Skeletal muscle cell (primary cell): ENCODE results near the gene RAB11FIP4.

ENCODE experiments used
- DNase-seq: peaks from one replicate; pipeline ENCODE4 v3.0.0-alpha.2; 2010; ENCODE audit warnings: low read depth
- H3K4me3 ChIP-seq: 2 replicates; pipeline ENCODE4 v1.5.1; 2011; ENCODE audit warnings: low read depth, mild to moderate bottlenecking, control low read depth, low read length, moderate library complexity

Gene RAB11FIP4

DNA sequence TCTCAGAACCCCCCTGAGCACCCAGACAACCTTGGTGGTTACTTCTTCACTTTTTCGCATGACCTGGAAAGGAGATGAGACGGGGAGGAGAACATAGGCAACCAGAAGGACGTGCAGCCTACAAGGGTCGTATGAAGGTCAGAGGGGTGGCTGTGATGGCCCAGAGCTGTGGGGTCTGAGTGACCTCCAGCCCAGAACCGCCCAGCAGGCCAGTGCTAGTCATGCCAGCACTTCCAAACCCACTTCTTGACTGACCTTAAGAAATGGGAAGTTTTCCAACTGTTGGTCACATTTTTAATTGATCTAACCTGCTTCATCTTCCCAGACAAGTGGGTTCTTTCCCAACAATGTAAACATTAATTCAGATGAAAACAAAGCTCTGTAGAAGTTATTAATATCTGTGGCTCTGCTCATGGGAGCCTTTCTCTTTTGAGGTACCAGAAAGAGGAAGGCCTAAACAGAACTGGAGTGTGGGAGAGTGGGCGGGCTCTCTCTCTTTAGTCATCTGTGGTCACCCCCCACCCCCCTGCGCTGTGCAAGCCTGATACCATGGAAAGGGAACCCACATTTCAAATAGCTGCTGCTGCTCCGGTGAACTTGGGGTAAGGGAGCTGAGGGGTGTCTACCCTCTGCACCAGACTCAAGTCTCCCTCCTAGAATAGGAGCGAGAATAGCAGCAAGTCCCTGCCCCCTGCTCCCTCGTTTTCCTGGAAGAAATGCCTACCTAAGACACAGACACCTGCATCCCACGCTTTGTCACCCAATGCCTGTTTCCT lies 101.6 kb downstream of the RAB11FIP4 start:
- H3K4me3 ChIP-seq = no peak overlapping the region
- DNase-seq = no peak

DNA sequence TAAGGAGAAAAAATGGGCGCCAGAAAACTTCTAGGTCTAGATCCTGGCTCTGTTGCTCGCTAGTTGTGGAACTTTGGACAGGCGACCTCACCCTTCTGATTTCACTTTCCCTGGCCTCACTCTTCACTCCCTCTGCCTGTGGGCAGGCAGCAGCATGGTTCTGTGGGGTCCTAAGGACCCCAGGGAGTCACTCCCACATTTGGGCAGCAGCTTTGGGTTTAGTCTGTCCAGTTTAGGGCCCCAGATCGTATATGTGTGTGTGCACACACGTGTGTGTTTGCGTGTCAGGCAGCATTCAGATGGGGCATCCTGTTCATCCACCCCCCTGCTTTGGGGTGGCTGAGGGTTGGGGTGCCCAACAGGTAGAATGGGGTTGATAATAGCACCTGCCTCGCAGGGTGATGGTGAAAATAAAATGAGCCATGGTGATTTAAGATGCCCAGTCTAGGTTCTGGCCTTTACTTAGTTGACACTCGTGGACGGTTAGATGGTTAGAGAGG lies 102.2 kb downstream of the RAB11FIP4 start:
- DNase-seq = no peak
- H3K4me3 ChIP-seq = no peak overlapping the region

DNA sequence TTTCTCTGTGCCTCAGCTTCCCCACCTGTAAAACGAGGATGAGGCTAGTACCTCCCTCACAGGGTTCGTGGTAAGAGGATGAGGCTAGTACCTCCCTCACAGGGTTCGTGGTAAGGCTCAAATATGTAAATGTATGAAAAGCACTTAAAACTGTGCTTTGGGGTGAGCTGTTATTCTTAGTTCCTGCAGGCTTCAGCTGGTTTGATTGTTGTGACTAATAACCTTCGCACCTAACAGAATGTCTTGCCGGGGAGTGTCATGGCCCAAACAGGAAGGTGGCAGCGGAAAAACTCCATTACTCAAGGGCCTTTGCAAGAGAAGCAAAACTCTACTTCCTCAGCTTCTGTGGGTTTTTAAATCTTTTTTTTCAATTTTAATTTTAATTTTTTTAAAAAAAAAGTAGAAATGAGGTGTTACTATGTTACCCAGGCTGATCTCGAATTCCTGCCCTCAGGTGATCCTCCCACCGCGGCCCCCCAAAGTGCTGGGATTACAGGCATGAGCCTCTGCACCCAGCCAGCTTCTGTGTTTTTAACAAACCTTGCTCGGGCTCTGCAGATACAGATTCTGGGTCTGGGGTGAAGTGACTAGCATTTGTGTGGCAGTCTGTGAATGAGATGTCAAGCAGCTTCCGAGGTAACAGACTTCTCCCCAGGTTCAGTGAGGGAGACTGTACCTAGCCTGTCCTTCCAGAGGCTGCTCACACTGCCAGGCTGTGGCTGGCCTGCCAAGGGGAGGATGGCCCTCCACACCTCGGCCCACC lies 103.0 kb downstream of the RAB11FIP4 start:
- no peak overlapping the region for H3K4me3 ChIP-seq
- DNase-seq = no peak

DNA sequence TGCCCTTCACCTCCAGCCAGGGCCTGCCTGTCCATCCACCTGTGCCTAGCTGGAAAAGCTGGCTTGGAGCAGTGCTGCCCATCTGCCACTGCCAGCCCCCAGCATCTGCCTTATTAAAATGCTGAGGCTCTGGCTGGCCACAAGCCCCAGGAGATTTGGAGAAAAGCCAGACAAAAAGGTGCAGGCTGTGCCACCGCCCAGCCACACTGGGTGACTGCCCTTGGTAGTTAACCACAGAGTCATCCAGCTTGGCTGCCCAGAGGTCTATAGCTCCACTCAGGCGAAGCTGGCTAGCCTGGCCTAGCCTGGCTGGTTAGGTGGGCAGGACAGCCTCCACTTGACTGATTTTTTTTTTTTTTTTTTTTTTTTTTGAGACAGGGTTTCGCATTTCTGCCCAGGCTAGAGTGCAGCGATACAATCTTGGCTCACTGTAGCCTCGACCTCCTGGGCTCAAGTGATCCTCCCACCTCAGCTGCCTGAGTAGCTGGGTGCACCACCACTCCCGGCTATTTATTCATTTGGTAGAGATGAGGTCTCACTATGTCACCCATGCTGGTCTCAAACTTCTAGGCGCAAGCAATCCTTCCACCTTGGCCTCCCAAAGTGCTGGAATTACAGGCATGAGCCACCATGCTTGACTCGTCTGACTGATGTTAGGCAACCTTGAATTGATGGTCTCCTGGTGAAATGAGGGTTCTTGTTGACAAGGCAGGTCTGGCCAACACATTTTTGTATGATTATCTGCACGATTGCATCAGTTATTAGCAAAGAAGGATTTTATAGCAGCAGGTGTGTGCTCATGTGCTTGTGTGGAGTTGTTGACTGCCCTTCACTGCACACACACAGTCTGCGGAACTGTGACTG lies 103.8 kb downstream of the RAB11FIP4 start:
- DNase-seq = no peak
- H3K4me3 ChIP-seq = no peak overlapping the region

DNA sequence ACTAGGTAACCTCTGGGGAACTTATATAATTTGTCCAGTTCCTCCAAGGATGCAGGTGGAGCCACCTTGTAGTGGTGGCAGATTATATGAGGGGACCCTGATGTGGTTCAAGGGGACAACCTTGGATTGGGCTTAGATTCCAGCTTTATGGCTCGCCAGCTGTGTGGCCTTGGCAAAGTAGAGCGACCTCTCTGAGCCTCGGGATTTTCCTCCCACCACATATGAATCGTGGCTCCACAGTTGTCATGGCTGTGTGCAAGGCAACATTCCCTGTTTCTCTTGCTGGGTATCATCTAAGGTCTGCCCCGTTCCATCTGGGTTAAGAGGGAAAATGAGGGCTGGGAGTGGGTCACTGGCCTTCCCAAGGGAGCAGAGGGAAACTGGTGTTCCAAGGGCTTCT lies 104.6 kb downstream of the RAB11FIP4 start:
- no peak for DNase-seq
- H3K4me3 ChIP-seq = no peak overlapping the region

DNA sequence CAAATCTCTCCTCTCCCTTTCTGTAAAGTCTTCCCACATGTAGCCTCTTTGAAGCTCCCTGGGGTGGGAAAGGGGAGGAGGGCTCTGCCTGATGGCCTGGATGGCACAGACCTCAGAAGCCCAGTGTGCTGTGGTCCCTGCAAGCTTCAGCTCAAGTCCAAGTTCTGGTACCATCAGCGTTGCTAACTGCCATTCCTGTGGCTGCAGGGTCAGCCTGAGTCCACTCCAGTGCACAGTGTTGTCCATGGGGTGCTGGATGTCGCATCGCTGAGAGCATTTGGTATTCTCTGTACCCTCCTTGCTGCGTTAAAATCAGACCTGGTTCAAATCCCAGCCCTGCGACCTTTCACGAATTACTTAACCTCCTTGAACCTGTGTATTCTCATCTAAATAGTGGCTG lies 105.1 kb downstream of the RAB11FIP4 start:
- no peak for DNase-seq
- no peak overlapping the region for H3K4me3 ChIP-seq

DNA sequence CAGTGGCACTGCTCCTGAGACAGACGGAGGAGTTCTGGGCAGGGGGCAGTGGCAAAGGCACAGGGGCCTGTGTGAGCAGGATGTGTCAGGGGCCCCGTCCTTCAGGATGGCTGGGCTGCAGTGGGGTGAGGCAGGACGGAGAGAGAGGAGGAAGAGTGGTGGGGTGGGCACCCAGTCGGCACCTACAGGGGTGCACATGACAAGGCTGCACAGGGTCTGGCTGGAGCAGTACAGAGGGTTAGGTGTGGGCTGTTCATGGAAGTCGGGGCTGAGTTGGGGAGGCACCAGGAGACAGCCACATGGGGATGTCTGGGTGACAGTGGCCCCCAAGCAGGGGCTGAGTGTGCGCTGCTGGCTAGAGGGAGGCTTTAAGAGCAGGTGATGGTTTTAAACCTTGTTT lies 106.0 kb downstream of the RAB11FIP4 start:
- DNase-seq = no peak
- no peak overlapping the region for H3K4me3 ChIP-seq

DNA sequence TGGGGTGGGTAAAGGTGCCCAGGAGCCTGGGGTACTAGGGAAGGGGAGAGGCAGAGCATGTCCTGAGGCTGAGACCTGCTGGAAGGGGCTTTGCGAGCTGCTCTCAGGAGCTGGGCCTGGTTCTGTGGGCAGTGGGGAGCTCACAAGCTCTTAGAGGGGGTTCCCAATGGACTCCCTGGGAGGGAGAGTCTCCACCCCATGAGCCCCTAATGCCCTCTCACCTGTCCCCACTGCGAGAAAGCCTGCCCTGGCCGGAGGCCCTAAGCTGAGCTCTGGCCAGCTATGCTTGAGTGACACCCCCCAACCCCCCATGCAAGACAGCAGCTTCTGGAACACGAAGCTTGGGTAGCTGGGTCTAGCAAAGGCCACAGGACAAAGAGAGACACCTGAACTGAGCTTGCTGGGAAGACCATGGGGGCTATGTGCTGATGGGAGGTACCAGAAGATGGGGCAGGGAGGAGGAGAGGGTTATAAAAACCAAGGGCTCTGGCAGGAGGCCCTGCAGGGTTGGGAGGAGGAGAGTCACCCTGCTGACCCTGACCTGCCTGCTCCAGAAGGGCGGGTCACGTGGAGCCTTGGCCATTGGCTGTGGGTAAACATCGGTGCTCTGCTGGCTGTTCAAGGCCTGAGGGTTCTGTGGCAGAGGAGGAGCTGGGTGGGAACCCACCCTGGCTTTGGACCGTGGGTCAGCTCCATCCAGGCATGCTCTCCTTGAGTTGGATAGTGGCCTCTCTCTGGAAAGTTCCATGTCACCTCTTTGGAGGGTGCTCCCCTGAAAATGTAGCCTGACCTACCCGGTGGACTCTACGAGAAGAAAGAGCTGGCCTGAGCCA lies 106.7 kb downstream of the RAB11FIP4 start:
- no peak overlapping the region for H3K4me3 ChIP-seq
- DNase-seq = no peak

DNA sequence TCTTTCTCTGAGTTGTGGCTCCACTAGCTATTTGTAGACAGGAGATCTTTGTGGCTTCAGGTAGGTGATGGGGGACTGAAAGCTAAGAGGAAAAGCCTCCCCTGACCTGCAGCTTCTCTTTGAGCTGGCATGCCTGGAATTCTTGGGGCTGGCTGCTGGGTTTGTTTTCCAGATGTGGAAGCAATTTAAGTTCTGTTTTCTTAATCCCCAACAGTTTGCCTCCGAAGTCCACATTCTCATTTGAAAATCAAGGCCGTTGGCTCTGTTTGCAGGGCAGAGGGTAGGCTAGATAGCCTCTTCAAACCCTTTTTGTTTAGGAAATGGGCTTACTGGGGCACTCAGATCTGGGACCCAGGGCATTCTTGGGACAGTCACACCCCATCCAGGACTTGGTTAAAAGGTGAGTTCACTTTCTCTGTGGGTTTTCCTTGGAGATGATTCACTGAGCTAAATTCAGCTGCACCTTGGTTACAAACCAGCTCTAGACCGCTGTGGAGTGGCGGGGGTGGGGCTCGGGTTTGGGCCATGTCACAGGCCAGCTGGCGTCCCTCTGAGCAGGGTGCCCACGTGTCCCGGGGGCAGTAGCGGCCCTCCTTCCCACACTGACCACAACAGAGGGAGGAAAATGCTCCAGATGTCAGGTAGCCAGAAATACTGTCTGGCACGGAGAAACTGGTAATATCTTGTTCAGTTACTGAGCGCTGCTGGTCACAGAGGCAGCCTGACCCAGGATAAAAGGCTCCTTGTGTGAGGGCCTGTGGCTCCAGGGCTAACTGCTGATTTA lies 108.5 kb downstream of the RAB11FIP4 start:
- H3K4me3 ChIP-seq = no peak overlapping the region
- peak; percentile 22 for DNase-seq

DNA sequence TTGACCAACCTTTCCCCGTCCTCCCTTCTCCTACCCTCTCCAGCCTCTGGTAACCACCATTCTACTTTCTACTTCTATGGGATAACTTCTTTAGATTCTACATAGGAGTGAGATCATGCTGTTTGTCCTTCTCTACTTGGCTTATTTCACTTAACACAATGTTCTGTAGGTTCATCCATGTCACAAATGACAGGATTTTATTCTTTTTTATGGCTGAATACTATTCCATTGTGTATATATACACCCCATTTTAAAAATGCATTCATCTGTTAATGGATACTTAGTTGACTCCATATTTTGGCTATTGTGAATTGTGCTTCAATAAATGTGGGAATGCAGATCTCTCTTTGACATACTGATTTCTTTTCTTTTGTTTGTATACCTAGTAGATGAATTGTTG lies 115.0 kb downstream of the RAB11FIP4 start:
- H3K4me3 ChIP-seq = no peak overlapping the region
- DNase-seq = no peak

DNA sequence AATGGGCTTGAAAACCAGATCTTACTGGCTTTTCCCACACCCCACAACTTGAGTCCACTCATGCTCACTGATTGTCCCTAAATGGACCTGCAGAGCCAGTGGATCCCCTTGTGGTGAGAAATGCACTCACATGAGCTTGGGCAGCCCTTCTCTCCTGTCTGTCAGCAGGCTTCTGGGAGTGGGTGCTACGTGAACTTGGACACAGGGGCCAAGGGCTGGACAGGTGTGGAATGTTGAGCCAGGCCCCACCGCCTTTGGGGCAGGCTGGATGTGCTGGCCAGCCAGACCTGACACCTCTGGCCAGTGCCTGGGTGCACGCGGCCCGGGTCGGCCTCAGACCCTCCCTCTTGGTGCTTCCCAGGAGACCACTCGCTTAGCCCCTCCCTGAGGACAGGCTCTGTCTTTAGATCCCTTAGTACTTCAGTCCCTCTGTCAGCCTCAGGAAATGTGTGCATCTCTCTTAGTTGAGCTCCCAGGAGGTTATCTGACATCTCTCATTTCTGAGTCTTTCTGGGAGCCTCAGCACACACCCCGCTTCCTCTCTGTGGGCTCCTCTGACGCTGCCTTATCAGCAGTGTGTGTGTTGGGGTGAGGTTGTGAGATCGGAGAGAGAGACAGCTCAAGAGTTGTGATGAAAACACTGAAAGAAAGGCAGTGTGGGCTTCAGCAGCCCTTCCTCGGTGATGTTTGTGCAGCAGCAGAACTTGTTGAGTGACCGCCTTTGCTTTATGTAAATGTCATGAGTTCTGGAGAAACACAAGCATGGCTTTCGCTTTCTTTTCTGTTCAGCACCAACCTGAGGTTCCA lies 117.0 kb downstream of the RAB11FIP4 start:
- no peak overlapping the region for H3K4me3 ChIP-seq
- no peak for DNase-seq

DNA sequence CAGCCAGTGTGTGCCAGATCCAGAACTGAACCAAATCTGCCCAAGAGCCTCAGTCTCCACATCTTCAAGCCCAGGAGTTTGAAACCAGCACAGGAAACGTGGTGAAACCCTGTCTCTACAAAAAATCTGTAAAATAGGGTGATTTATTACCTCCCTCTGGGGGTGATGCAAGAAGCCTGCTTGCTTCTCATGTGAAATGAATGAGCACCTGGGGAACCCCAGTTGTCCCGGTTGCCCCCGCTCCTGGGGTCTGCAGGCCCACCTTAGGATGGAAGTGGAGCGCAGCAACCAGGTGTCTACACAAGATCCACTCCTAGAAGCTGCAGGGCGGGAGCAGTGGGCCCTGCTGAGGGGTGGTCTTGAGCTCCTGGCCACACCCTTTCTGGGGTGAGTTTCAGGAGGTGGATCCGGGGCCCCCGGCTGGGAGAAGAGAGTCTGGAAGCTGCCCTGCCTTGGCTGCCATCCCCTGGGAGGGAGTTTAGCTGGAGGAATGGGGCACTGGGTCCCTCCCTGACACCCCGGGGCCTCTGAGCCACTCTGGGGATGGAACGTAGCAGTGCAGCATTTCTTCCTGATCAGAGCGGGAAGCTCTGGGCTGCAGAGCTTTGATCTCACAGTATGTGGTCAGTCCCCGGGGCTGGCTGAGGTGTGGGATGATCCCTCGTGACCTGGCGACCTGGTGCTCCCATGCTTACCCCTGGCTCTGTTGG lies 117.8 kb downstream of the RAB11FIP4 start:
- H3K4me3 ChIP-seq = no peak overlapping the region
- DNase-seq = no peak

DNA sequence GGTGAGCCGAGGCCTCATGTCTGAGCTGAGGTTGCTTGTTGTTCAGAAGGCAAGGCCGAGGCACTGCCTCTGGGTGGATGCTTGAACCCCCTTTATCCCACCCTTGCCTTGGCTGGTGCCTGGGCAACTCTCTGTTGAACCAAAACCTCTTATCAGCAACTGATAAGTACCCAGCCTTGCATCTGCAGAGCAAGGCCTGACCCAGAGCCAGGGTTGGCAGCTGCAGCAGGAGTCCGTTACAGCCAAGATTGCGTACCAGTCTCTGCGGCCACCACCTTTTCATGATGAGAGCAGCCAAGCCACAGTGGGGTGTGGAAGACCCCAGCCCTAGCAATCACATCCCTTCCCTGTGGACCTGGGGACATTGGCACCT lies 118.3 kb downstream of the RAB11FIP4 start:
- no peak for DNase-seq
- H3K4me3 ChIP-seq = no peak overlapping the region

DNA sequence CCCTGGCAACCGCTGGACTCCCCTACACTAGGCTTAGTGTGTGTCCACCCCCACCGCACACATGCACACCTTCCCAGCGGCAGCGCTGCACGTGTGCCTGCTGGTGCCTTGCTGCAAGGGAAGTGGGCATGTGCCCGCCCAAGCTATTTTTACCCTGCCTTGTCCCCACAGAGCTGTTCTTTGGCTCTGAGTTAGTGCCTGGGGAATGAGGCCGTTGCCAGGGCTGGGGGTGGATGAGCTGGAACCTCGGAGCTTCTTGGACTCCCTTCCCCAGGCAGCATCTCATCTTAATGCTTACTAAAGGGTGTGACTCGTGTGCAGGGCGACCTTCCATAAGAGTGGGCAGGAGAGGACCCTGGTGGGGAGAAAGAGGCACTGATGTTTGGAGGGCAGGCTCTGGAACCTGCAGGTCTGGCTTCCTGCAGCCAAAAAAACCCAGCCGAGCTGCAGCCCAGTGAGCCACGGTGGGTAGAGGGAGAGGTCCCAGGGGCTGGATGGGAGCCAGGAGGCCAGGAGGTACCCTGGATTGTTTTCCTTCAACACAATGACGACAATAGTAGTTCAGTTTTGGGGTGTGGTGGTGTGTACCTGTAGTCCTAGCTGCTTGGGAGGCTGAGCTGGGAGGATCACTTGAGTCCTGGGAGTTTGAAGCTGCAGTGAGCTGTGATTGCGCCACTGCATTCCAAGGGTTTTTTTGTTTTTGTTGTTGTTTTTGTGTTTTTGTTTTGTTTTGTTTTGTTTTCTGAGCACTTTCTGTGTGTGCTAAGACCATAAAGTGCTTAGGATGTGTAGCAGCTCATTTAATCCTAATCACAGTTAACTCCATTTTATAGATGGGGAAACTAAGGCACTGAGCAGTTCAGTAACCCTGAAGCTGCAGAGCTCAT lies 119.1 kb downstream of the RAB11FIP4 start:
- DNase-seq = no peak
- no peak overlapping the region for H3K4me3 ChIP-seq

DNA sequence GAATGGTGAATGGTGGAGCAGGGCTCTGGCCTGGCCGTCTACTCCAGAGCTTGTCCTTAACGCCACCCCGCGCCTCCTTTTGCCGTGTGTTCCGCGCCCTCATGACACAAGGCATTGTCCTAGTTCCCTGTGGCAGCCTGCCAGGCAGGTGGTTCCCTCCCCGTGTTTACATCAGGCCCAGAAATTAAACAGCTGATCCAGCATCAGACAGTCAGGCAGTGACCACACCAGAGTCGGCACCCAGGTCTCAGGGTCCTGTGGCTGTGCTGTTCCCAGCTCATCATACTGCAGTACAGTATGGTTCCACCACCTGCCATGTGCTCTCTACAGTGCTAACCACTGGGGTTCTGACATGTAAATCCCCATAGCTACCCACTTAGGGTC lies 119.7 kb downstream of the RAB11FIP4 start:
- no peak overlapping the region for H3K4me3 ChIP-seq
- DNase-seq = no peak

DNA sequence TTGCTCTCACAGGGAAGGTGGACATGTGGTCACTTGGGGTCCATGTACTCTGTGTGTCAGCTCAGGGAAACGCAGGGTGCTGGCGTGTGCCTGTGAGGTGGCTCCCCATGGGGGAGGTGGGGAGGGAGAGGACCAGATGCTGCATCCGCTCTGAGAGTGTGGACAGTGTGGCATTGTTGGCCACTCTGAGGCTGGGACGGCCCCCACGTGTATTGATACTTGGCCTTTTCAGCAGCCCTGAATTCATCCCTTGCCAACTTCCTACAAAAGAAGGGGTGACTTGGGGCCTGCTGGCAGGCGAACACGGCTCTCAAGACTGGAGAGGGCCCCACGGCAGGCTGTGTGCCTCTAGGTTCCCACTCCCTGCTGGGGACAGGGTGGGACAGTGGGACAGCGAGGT lies 120.1 kb downstream of the RAB11FIP4 start:
- no peak for DNase-seq
- no peak overlapping the region for H3K4me3 ChIP-seq
